Activated T-cell treated with anti-CD3 and anti-CD28 coated beads, Interleukin-2, amount 50 U/mL, for 72 hours (primary cell): ENCODE measurements around the gene ANKZF1. TPM values are rescaled to one million over a fixed set of nuclear protein-coding genes. Genes with fewer than 3 reads are reported as not detected.
"Not testable (repeated sequence)": the region's sequence is repeated elsewhere in the genome, so short reads cannot be mapped to it uniquely, and the experiment has no call there.

Experiments
- ATAC-seq, 2 donors: fragments of 150-1000 bp; cut with Tn5 transposase; replicated peaks in 1 of 2; 2 replicates each; pipeline ENCODE4 v1.10.0; 2021; ENCODE audit warnings: moderate library complexity in 2 of 2, mild to moderate bottlenecking in 1 of 2
- DNase-seq, 2 donors: peaks; one replicate each; pipeline ENCODE4 v3.0.0; 2021 to 2022; ENCODE audit warnings: mixed read lengths in 1 of 2
- H3K27ac Mint-ChIP-seq: one replicate; pipeline ENCODE4 v1.8.0; 2022; ENCODE audit warnings: mild to moderate bottlenecking, moderate library complexity, mixed read lengths
- H3K27me3 Mint-ChIP-seq: one replicate; pipeline ENCODE4 v1.8.0; 2022; ENCODE audit warnings: low read depth, mixed read lengths
- H3K36me3 Mint-ChIP-seq, 2 donors: one replicate each; pipeline ENCODE4 v1.8.0; 2022; ENCODE audit warnings: mixed read lengths in 2 of 2, mild to moderate bottlenecking in 1 of 2; ENCODE audit not compliant: insufficient read depth in 2 of 2
- H3K4me1 Mint-ChIP-seq: one replicate; pipeline ENCODE4 v1.8.0; 2022; ENCODE audit warnings: low read depth, mixed read lengths
- H3K4me3 Mint-ChIP-seq, 2 donors: one replicate each; pipeline ENCODE4 v1.8.0; 2022; ENCODE audit warnings: mild to moderate bottlenecking in 2 of 2, mixed read lengths in 2 of 2, moderate library complexity in 2 of 2
- H3K9me3 Mint-ChIP-seq, 2 donors: one replicate each; pipeline ENCODE4 v1.8.0; 2022; ENCODE audit warnings: mixed read lengths in 2 of 2
- total RNA-seq, 2 donors: library from RNA; stranded (reverse); gene quantifications; one replicate each; pipeline ENCODE4 v1.2.3, GENCODE V29; 2022

Gene ANKZF1
- total RNA-seq, 2 donors from 2014 or later, result 101 to 117 TPM

DNA sequence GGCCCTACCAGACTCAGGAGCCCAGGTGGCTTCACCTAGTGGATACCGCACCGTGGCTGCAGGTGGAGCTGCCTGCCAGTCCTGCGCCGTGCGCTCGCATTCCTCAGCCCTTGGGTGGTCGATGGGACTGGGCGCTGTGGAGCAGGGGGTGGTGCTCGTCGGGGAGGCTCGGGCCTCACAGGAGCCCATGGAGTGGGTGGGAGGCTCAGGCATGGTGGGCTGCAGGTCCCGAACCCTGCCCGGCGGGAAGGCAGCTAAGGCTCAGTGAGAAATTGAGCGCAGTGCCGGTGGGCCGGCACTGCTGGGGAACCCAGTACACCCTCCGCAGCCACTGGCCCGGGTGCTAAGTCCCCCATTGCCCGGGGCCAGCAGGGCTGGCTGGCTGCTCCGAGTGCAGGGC lies 28.3 kb upstream of the ANKZF1 start:
- H3K4me1 Mint-ChIP-seq, result peaks cover 25% of the 10 kb centered on the region
- H3K9me3 Mint-ChIP-seq, ATAC-seq, H3K4me3 Mint-ChIP-seq, H3K36me3 Mint-ChIP-seq, H3K27ac Mint-ChIP-seq, DNase-seq, H3K27me3 Mint-ChIP-seq: not testable (repeated sequence)

DNA sequence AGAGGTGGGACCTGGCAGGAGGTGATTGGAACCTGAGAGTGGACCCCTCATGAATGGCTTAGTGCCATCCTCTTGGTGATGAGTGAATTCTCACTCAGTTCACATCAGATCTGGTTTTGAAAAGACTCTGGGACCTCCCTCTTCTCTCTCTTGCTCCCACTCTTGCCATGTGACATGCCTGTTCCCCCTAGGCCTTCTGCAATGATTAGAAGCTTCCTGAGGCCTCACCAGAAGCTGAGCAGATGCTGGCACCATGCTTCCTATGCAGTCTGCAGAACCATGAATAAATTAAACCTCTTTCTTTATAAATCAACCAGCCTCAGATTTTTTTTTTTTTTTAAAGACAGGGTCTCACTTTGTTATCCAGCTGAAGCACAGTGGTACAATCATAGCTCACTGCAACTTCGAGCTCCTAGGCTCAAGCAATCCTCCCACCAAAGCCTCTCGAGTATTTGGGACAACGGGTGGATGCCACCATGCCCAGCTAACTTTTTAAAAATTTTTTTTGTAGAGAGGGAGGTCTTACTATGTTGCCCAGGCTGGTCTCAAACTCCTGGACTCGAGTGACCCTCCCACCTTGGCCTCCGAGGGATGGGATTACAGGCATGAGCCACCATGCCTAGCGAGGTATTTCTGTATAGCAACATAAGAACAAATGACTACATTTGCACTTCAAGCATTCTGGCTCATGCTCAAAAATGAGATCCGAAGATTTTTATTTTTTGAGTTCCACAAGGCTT lies 25.0 kb upstream of the ANKZF1 start:
- H3K9me3 Mint-ChIP-seq, result peaks cover 0 to 3% of the 10 kb centered on the region in 2 donors
- no peaks in the 10 kb centered on the region for H3K27me3 Mint-ChIP-seq
- ATAC-seq, result no peak
- H3K27ac Mint-ChIP-seq, result no peak overlapping the region
- DNase-seq, result no peak
- peaks cover 32% of the 10 kb centered on the region for H3K4me1 Mint-ChIP-seq
- peaks cover 1 to 6% of the 10 kb centered on the region in 2 donors for H3K36me3 Mint-ChIP-seq
- no peak overlapping the region for H3K4me3 Mint-ChIP-seq

- H3K4me1 Mint-ChIP-seq, result peaks cover 35% of the 10 kb centered on the region
- H3K9me3 Mint-ChIP-seq, result peaks cover 0 to 3% of the 10 kb centered on the region in 2 donors
- peaks cover 1 to 6% of the 10 kb centered on the region in 2 donors for H3K36me3 Mint-ChIP-seq
- peak overlapping the region; percentile 16 to 79 for H3K4me3 Mint-ChIP-seq
- no peak overlapping the region for H3K27ac Mint-ChIP-seq
- no peaks in the 10 kb centered on the region for H3K27me3 Mint-ChIP-seq
- ATAC-seq (no peak), DNase-seq (no peak)
Measured at GRCh38 chr2:219205165-219205538, 24.5 kb upstream of the ANKZF1 start.

DNA sequence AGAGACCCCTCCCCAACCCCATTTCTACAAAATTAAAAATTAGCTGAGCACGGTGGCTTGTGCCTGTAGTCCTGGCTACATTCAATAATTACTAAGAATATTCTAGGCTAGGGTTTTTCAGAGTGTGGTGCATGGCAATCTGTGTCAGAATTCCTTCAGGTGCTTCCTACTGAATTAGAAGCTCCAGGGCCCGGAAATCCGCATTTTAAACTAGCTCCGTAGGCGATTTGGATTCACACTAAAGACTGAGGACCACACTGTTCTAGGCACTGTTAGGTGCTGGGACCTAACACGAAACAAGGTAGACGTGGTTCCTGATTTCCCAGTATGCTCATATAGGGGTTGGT lies 23.7 kb upstream of the ANKZF1 start:
- Mint-ChIP-seq H3K4me3 (peak overlapping the region; percentile 79 to 83), H3K9me3 (peaks cover 0 to 3% of the 10 kb centered on the region in 2 donors), H3K4me1 (peaks cover 36% of the 10 kb centered on the region), H3K27me3 (no peaks in the 10 kb centered on the region), H3K36me3 (peaks cover 1 to 7% of the 10 kb centered on the region in 2 donors), H3K27ac (peak overlapping the region; percentile 69)
- no peak for DNase-seq
- ATAC-seq, result no peak

GRCh38 chr2:219206328-219207133 lies 23.1 kb upstream of the ANKZF1 start, which contains the start of gene ZFAND2B:
ZFAND2B (plus strand) TSS chr2:219206782; CDS start chr2:219206988, 206 bp downstream.
- peak; percentile 97 for ATAC-seq
- peak within 1 kb of the TSS; percentile 79 to 83 for H3K4me3 Mint-ChIP-seq
- H3K27me3 Mint-ChIP-seq, result no peaks in the 10 kb centered on the region
- H3K9me3 Mint-ChIP-seq, result peaks cover 0 to 3% of the 10 kb centered on the region in 2 donors
- peak within 1 kb of the TSS; percentile 69 for H3K27ac Mint-ChIP-seq
- H3K4me1 Mint-ChIP-seq, result peaks cover 42% of the 10 kb centered on the region
- peaks cover 1 to 7% of the 10 kb centered on the region in 2 donors for H3K36me3 Mint-ChIP-seq
- DNase-seq, result peak; percentile 96 to 98

GRCh38 chr2:219207134-219207883 lies 22.3 kb upstream of the ANKZF1 start:
- peaks cover 50% of the 10 kb centered on the region for H3K4me1 Mint-ChIP-seq
- peak overlapping the region; percentile 79 to 83 for H3K4me3 Mint-ChIP-seq
- peak overlapping the region; percentile 54 for H3K27ac Mint-ChIP-seq
- peaks cover 1 to 7% of the 10 kb centered on the region in 2 donors for H3K36me3 Mint-ChIP-seq
- H3K27me3 Mint-ChIP-seq, result no peaks in the 10 kb centered on the region
- ATAC-seq, result no peak
- DNase-seq, result no peak
- peaks cover 0 to 3% of the 10 kb centered on the region in 2 donors for H3K9me3 Mint-ChIP-seq

DNA sequence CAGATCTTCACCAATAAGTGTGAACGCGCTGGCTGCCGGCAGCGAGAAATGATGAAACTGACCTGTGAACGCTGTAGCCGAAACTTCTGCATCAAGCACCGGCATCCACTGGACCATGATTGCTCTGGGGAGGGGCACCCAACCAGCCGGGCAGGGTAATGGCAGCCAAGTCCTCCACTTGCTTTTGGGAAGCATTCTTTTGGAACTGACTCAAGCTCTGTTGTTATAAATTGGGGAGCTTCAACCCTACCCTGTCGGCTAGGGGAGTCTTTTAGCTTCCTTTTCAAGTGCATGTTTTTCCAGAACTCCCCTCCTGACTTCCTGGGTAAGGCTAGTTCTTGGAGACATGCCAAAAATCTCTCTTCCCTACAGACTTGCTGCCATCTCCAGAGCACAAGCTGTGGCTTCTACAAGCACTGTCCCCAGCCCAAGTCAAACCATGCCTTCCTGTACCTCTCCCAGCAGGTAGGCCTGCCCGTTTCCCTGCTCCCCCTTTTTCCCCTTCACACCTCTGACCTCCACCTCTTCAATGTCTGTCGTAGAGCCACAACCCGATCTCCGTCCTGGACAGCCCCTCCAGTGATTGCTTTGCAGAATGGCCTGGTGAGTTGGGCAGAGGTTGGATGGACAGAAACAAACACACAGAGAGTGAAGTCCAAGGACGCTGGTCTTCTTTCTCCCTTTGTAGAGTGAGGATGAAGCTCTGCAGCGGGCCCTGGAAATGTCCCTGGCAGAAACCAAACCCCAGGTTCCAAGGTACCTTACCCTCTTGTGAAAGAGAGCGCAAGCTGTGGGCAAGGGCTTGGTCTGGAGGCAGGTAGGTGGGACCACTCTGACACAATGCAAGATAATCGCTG lies 21.5 kb upstream of the ANKZF1 start:
- Mint-ChIP-seq H3K4me3 (peak overlapping the region; percentile 79 to 83), H3K36me3 (peaks cover 1 to 7% of the 10 kb centered on the region in 2 donors), H3K4me1 (peaks cover 52% of the 10 kb centered on the region), H3K9me3 (peaks cover 0 to 3% of the 10 kb centered on the region in 2 donors), H3K27ac (peak overlapping the region; percentile 9), H3K27me3 (no peaks in the 10 kb centered on the region)
- no peak for ATAC-seq
- no peak for DNase-seq

DNA sequence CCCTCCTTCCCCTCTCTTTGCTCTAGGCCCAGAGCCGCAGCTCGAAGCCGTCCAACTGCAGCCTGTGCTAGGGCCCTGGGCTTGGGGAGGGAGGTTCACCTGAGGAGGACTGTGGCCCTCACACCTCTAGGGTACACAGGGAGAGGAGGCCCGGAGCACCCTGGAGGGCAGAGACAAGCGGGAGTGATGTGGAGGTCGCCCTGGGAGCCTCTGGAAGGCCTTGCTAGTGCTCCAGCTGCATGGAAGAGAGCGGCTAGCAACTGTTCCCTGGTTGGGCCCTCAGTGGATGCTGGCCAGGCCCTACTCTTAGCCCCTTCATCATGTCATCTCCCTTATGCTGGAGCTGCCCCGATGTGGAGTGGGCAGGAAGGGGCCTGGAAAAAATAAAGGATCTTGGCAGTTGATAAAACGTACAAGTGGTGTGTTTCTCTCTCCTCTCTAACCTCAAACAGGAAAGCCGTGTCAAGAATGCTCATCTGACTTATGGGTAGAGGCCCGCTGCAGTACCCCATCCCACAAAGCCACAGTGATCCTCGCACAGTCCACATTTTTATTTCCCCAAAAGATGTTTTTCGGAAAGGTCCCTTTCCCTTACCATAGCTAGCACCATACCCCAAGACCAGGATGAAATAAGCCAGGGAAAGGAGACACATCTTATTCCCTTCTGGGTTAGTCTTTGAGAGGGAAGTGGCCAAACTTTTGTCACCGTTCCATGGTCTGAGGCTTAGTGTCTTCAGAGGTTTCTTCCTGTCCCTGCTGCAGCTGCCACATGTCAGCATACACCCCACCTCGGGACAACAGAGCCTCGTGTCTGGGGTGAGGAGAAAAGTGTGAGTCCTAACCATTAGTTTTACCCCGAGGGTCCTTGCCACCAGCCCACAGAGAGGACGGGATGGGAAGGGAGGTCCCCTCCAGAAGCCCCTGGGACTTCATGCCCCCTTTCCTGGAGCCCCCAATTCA lies 20.1 kb upstream of the ANKZF1 start:
- DNase-seq (no peak), ATAC-seq (no peak)
- peaks cover 52% of the 10 kb centered on the region for H3K4me1 Mint-ChIP-seq
- peaks cover 0 to under 1% of the 10 kb centered on the region in 2 donors for H3K9me3 Mint-ChIP-seq
- H3K27ac Mint-ChIP-seq, result peak overlapping the region; percentile 74
- no peak overlapping the region for H3K4me3 Mint-ChIP-seq
- no peaks in the 10 kb centered on the region for H3K27me3 Mint-ChIP-seq
- H3K36me3 Mint-ChIP-seq, result peaks cover 3 to 4% of the 10 kb centered on the region in 2 donors

GRCh38 chr2:219210196-219210885 lies 19.3 kb upstream of the ANKZF1 start:
- Mint-ChIP-seq H3K27me3 (no peaks in the 10 kb centered on the region), H3K4me1 (peaks cover 49% of the 10 kb centered on the region), H3K9me3 (no peaks in the 10 kb centered on the region), H3K27ac (peak overlapping the region; percentile 74), H3K36me3 (peaks cover 3% of the 10 kb centered on the region in 2 donors), H3K4me3 (no peak overlapping the region)
- ATAC-seq (no peak), DNase-seq (no peak)

- ATAC-seq (no peak), DNase-seq (no peak)
- Mint-ChIP-seq H3K27me3 (no peaks in the 10 kb centered on the region), H3K36me3 (peaks cover 3% of the 10 kb centered on the region in 2 donors), H3K9me3 (no peaks in the 10 kb centered on the region), H3K4me3 (peak overlapping the region in 1 of 2 donors; percentile 51), H3K4me1 (peaks cover 47% of the 10 kb centered on the region), H3K27ac (peak overlapping the region; percentile 89)
Measured at GRCh38 chr2:219210886-219211362, 18.7 kb upstream of the ANKZF1 start.

GRCh38 chr2:219213026-219213415 lies 16.6 kb upstream of the ANKZF1 start:
- Mint-ChIP-seq H3K27me3 (no peaks in the 10 kb centered on the region), H3K36me3 (peaks cover 3% of the 10 kb centered on the region in 2 donors), H3K4me3 (no peak overlapping the region), H3K9me3 (no peaks in the 10 kb centered on the region), H3K27ac (no peak overlapping the region), H3K4me1 (peaks cover 49% of the 10 kb centered on the region)
- ATAC-seq, result no peak
- no peak for DNase-seq
